Neuron (in vitro differentiated cells): ENCODE data around the gene CDH4.

ENCODE experiments used
- H2AFZ ChIP-seq: one replicate; pipeline ENCODE4 v1.6.1; 2013; ENCODE audit warnings: low read depth, mild to moderate bottlenecking, inconsistent platforms, low read length, moderate library complexity
- H3K27me3 ChIP-seq: one replicate; pipeline ENCODE4 v1.6.1; 2013; ENCODE audit warnings: low read length; ENCODE audit not compliant: insufficient read depth
- H3K36me3 ChIP-seq: one replicate; pipeline ENCODE4 v1.6.1; 2013; ENCODE audit warnings: low read length; ENCODE audit not compliant: insufficient read depth
- H3K4me1 ChIP-seq: one replicate; pipeline ENCODE4 v1.6.1; 2013; ENCODE audit warnings: low read length; ENCODE audit not compliant: insufficient read depth
- H3K4me3 ChIP-seq: 2 replicates; pipeline ENCODE4 v1.5.1; 2013; ENCODE audit warnings: mild to moderate bottlenecking, low read length, moderate library complexity
- H3K9me3 ChIP-seq: one replicate; pipeline ENCODE4 v1.6.1; 2013; ENCODE audit warnings: low read length

CDH4 gene

GRCh38 chr20:61531553-61532345, 279.7 kb downstream of the CDH4 start:
- H3K4me3 ChIP-seq = no peak overlapping the region
- H3K27me3 ChIP-seq = no peaks in the 10 kb centered on the region
- H3K36me3 ChIP-seq = no peaks in the 10 kb centered on the region

DNA sequence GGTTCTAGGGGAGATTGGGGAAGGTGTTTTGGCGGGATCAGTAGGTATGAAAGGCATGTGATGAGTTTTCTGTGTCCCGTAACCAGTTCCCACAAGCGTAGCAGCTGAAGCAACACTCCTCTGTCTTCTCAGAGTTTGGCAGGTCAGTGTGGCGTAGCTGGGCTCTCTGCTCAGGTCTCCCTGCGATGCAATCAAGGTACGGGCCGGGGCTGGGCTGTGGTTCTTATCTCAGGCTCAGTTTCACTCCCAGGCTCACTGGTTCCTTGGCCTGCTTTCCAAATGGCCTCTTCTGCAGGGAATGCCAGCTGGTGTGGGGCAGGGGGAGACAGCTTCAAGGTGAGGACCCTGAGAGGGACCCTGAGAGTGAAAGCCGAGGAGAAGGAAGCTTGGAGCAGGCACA, 280.7 kb downstream of the CDH4 start:
- H3K4me1 ChIP-seq = peaks cover 7% of the 10 kb centered on the region
- no peak overlapping the region for H2AFZ ChIP-seq
- H3K9me3 ChIP-seq = no peaks in the 10 kb centered on the region
- no peaks in the 10 kb centered on the region for H3K36me3 ChIP-seq
- no peaks in the 10 kb centered on the region for H3K27me3 ChIP-seq
- no peak overlapping the region for H3K4me3 ChIP-seq

More at GRCh38 chr20:61531553-61532345, 279.7 kb downstream of the CDH4 start:
- Histone ChIP-seq H2AFZ (no peak overlapping the region), H3K4me1 (peaks cover under 1% of the 10 kb centered on the region), H3K9me3 (no peaks in the 10 kb centered on the region)

DNA sequence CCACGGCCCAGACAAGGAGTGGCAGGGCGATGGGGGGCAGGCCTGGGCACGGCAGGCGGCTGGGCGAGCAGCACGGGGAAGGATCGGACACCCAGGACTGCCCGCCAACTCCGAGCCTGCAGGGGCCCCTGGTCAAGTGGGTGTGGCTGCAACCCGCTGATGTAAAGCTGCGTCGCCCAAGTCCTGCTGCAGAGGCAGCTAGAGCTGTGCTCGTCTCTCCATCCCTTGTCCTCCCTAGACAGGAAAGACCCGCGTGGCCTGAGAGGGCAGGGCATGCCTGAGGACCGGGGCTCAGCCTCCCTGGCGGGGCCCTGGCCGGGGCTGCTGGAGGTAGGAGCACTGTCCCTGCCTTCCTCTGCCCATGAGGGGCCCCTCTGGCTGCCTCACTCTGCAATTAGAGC, 281.2 kb downstream of the CDH4 start:
- H3K4me1 ChIP-seq = peaks cover 7% of the 10 kb centered on the region
- H3K27me3 ChIP-seq = no peaks in the 10 kb centered on the region
- no peak overlapping the region for H2AFZ ChIP-seq
- H3K36me3 ChIP-seq = no peaks in the 10 kb centered on the region
- H3K9me3 ChIP-seq = no peaks in the 10 kb centered on the region
- H3K4me3 ChIP-seq = no peak overlapping the region

GRCh38 chr20:61534346-61534745, 282.3 kb downstream of the CDH4 start:
- Histone ChIP-seq H3K4me1 (peaks cover 7% of the 10 kb centered on the region), H3K36me3 (no peaks in the 10 kb centered on the region), H3K9me3 (no peaks in the 10 kb centered on the region), H3K27me3 (no peaks in the 10 kb centered on the region), H3K4me3 (no peak overlapping the region), H2AFZ (no peak overlapping the region)

DNA sequence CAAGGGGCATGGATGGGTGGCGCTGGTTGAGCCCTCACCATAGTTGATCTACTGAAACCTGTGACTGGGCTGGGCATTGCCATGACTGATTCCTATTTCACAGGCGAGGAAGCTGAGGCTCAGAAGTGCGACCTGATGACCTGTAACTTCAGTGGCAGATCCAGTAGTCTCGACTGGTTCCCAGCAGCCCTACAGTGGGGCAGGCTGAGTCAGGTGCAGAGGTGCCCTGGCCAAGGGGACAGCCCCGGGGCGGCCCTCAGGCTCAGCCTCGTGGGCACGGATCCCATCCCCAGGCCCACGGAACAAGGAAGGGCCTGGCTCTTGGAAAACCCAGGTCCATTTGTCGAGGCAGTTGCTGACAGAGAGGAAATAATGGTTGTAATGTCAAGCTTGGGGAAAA, 283.0 kb downstream of the CDH4 start:
- Histone ChIP-seq H3K27me3 (no peaks in the 10 kb centered on the region), H2AFZ (no peak overlapping the region), H3K9me3 (peaks cover 1% of the 10 kb centered on the region), H3K36me3 (no peaks in the 10 kb centered on the region), H3K4me1 (peaks cover 7% of the 10 kb centered on the region), H3K4me3 (no peak overlapping the region)

DNA sequence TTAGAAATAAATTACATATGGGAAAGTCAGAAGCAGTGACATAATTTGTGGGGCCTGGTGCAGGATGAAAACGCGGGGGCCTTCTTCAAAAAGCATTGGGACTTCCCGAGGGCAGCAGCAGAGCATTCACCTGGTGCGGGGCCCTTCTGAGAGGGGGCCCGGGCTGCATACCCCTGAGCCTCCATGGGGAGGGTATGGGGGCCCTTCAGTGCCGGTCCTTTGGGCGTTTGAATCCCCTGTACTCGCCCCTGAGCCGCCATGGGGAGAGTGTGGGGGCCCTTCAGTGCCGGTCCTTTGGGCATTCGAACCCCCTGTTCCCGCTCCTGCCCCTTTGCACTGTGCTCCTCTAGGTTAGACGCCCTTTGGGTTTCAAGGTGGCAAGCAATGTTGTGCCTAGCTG, 283.5 kb downstream of the CDH4 start:
- no peaks in the 10 kb centered on the region for H3K27me3 ChIP-seq
- no peak overlapping the region for H2AFZ ChIP-seq
- peaks cover 7% of the 10 kb centered on the region for H3K4me1 ChIP-seq
- H3K9me3 ChIP-seq = peaks cover 1% of the 10 kb centered on the region
- H3K36me3 ChIP-seq = no peaks in the 10 kb centered on the region
- H3K4me3 ChIP-seq = no peak overlapping the region

DNA sequence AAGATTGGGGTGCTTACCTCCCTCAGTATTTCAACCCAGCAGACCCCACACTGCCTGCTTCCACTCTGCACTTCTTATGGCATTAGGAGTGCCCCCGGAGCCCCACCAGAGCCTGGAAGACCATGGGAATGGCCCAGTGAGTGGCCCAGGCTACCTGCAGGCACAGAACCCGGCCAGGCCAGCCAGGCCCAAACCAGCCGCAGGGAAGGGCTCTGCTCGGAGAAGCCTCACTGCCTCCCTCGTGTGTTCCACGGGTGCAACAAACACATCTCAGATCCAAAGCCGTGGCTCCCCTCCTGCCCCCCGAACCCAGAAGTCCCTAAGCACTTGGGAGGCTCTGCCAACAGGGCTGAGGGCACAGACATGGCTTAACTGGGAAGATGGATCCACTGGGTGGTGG, 283.9 kb downstream of the CDH4 start:
- H3K9me3 ChIP-seq = peaks cover 1% of the 10 kb centered on the region
- peaks cover 7% of the 10 kb centered on the region for H3K4me1 ChIP-seq
- H3K36me3 ChIP-seq = no peaks in the 10 kb centered on the region
- H2AFZ ChIP-seq = no peak overlapping the region
- H3K4me3 ChIP-seq = no peak overlapping the region
- no peaks in the 10 kb centered on the region for H3K27me3 ChIP-seq

- Histone ChIP-seq H3K27me3 (no peaks in the 10 kb centered on the region), H3K4me1 (peaks cover 7% of the 10 kb centered on the region), H3K9me3 (peaks cover 3% of the 10 kb centered on the region), H3K4me3 (no peak overlapping the region), H3K36me3 (no peaks in the 10 kb centered on the region), H2AFZ (no peak overlapping the region)
These were observed 284.6 kb downstream of the CDH4 start for GRCh38 chr20:61536671-61537070.

DNA sequence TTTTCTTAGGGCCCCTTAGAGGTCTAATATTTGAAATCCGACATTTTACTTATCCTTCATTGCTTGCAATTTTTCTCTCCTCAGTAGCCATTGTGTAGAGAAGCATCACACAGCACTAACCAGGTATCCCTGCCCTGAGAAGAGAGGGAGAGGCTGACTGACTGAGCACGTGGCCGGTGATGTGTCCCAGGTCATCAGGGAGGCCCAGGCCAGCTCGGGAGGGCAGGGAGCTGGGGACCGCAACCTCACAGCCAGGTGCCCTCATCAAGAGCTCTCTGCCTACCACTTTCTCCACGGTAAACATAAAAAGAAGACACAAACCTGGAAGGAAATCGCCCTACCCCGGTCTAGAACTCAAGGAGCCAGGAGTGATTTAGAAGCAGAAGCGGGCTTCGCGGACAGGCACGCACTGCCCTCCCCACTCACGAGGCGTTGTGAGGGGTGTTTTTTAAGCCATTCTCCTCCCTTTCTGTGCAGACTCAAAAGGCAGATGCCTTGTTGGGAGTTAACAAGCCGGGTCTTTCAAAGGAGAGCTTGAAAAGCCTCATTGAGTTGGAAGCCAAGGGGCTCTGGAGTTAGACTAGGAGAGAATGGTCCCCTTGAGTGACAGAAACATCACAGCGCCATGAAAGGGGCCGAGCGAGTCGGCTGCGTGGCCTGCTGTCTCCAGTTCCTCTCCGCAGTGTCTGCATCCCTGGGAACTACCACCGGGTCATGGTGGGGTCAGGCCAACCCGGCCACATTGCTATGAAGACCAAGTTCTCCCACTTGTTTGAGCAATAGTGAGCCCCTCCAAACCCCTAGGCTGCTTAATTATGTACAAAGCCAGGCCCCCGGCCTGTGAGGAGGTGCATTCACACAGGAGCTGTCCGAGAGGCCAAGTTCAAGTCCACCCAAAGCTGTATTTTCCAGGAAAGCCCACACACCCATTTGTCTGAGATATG, 285.4 kb downstream of the CDH4 start:
- Histone ChIP-seq H3K4me1 (peaks cover 7% of the 10 kb centered on the region), H3K27me3 (no peaks in the 10 kb centered on the region), H3K9me3 (peaks cover 4% of the 10 kb centered on the region), H2AFZ (no peak overlapping the region), H3K36me3 (no peaks in the 10 kb centered on the region), H3K4me3 (no peak overlapping the region)

- no peak overlapping the region for H2AFZ ChIP-seq
These were observed 286.3 kb downstream of the CDH4 start for GRCh38 chr20:61538183-61538942.

DNA sequence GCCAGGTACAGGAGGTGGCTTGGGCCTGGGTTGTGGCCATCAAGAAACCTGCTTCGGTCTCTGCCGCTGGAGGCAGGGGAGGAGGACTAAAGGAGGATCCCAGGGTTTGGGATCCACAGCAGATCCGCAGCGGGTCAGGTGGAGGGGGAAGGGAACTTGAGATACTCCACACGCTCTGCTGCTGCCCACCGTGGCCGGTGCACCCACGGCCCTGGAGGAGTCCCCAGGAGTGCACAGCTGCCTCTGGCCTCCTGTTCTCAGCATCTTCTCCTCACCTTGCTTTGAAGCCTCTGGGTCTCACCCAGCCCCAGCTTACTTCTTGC, 286.8 kb downstream of the CDH4 start:
- peaks cover 7% of the 10 kb centered on the region for H3K4me1 ChIP-seq
- peaks cover 4% of the 10 kb centered on the region for H3K9me3 ChIP-seq
- H3K36me3 ChIP-seq = no peaks in the 10 kb centered on the region

More at GRCh38 chr20:61538183-61538942, 286.3 kb downstream of the CDH4 start:
- Histone ChIP-seq H3K4me3 (no peak overlapping the region), H3K36me3 (no peaks in the 10 kb centered on the region), H3K27me3 (no peaks in the 10 kb centered on the region), H3K4me1 (peaks cover 7% of the 10 kb centered on the region), H3K9me3 (peaks cover 4% of the 10 kb centered on the region)

GRCh38 chr20:61539706-61540360, 287.8 kb downstream of the CDH4 start:
- no peak overlapping the region for H3K4me3 ChIP-seq
- H3K4me1 ChIP-seq = peaks cover 7% of the 10 kb centered on the region

More for the DNA sequence above, 286.8 kb downstream of the CDH4 start:
- Histone ChIP-seq H3K27me3 (no peaks in the 10 kb centered on the region), H2AFZ (no peak overlapping the region), H3K4me3 (no peak overlapping the region)

More at GRCh38 chr20:61539706-61540360, 287.8 kb downstream of the CDH4 start:
- H2AFZ ChIP-seq = no peak overlapping the region
- no peaks in the 10 kb centered on the region for H3K36me3 ChIP-seq
- H3K9me3 ChIP-seq = peaks cover 4% of the 10 kb centered on the region
- H3K27me3 ChIP-seq = no peaks in the 10 kb centered on the region
